HCT116 (cell line): ENCODE measurements around the gene CFAP43. TPM values are rescaled to one million over a fixed set of nuclear protein-coding genes. Genes with fewer than 3 reads are reported as not detected.

Source experiments
- ATAC-seq: fragments of 200-7000 bp; cut with Tn5 transposase; 2 replicates; pipeline ENCODE4 v1.9.1; 2020; ENCODE audit warnings: mild to moderate bottlenecking, moderate library complexity
- BruUV-seq: library from RNA; stranded (reverse); fragments of 400-500 nt; replicated peaks from 2 replicates; lab custom pipeline; 2021; lab: Mats Ljungman, UMichigan
- CTCF ChIA-PET: fragments of 300-600 bp; sonication (Branson Sonifier 250); formaldehyde crosslinking; loops from one replicate; lab custom pipeline; 2021; ENCODE audit warnings: antibody characterized with exemption; lab: Charles Lee
- POLR2A ChIA-PET: fragments of 300-600, 350-600 bp; sonication (Branson Sonifier 250); formaldehyde crosslinking; loops from one replicate; lab custom pipeline; 2021; ENCODE audit warnings: antibody characterized with exemption; lab: Charles Lee
- RAD21 ChIA-PET, 2 experiments: fragments of 300-600 bp; sonication (Branson Sonifier 250); formaldehyde crosslinking; loops; one replicate each; lab custom pipeline; 2023; ENCODE audit warnings: low total read pairs in 2 of 2; ENCODE audit not compliant: uncharacterized antibody in 2 of 2, unreplicated experiment in 2 of 2, low non-redundant PET in 1 of 2; lab: Charles Lee
- DNase-seq: peaks from one replicate; pipeline ENCODE4 v3.0.0-alpha.2; 2010; ENCODE audit warnings: low read depth, low spot score
- H2AFZ ChIP-seq: fragments of 200-600 bp; shearing (Covaris generic), sonication (generic); 2 replicates; pipeline ENCODE4 v1.6.1; 2017; ENCODE audit warnings: low read depth, mixed run types, mixed read lengths, antibody characterized with exemption, low read length; ENCODE audit not compliant: poor library complexity, severe bottlenecking
- H3K27ac ChIP-seq: 2 replicates; pipeline ENCODE4 v1.5.1; 2012; ENCODE audit warnings: low read depth, low read length
- H3K27me3 ChIP-seq: fragments of 200-600 bp; sonication (generic); 2 replicates; pipeline ENCODE4 v1.6.1; 2016; ENCODE audit warnings: mixed run types, low read length, mixed read lengths; ENCODE audit not compliant: insufficient read depth
- H3K36me3 ChIP-seq, 2 experiments: fragments of 200-500 bp in 1 of 2; fragments of 200-600 bp in 1 of 2; sonication (Bioruptor generic) in 1 of 2; sonication (generic) in 1 of 2; 2 replicates each; pipeline versions ENCODE4 v1.5.1 to v1.6.1; 2014 to 2016; ENCODE audit warnings: low read length in 2 of 2, inconsistent platforms in 1 of 2, mixed read lengths in 1 of 2, mixed run types in 1 of 2; ENCODE audit not compliant: insufficient read depth in 2 of 2, control insufficient read depth in 1 of 2
- H3K4me1 ChIP-seq, 2 experiments: fragments of 200-600 bp in 1 of 2; sonication (generic) in 1 of 2; 2 replicates each; pipeline versions ENCODE4 v1.5.1 to v1.6.1; 2012 to 2017; ENCODE audit warnings: low read length in 2 of 2, inconsistent platforms in 1 of 2, mild to moderate bottlenecking in 1 of 2, mixed read lengths in 1 of 2, mixed run types in 1 of 2, moderate library complexity in 1 of 2; ENCODE audit not compliant: insufficient read depth in 2 of 2, control insufficient read depth in 1 of 2
- H3K4me2 ChIP-seq: fragments of 200-600 bp; sonication (generic); 2 replicates; pipeline ENCODE4 v1.6.1; 2017; ENCODE audit warnings: mixed run types, low read length, mixed read lengths
- H3K4me3 ChIP-seq, 2 experiments: fragments of 200-600 bp in 1 of 2; sonication (generic) in 1 of 2; replicated peaks in 1 of 2; 2 replicates each; pipeline ENCODE4 v1.5.1; 2011 to 2016; ENCODE audit warnings: low read length in 2 of 2, control low read depth in 1 of 2, low read depth in 1 of 2, mild to moderate bottlenecking in 1 of 2, mixed read lengths in 1 of 2, mixed run types in 1 of 2
- H3K79me2 ChIP-seq: fragments of 200-600 bp; sonication (generic); 2 replicates; pipeline ENCODE4 v1.6.1; 2017; ENCODE audit warnings: mild to moderate bottlenecking, mixed run types, low read length, moderate library complexity, mixed read lengths; ENCODE audit not compliant: insufficient read depth
- H3K9ac ChIP-seq: fragments of 200-600 bp; sonication (generic); 2 replicates; pipeline ENCODE4 v1.6.1; 2016; ENCODE audit warnings: low read length, mixed read lengths
- H3K9me2 ChIP-seq: fragments of 200-600 bp; sonication (generic), shearing (Covaris generic); 2 replicates; pipeline ENCODE4 v1.6.1; 2017; ENCODE audit warnings: mixed run types, mild to moderate bottlenecking, moderate library complexity; ENCODE audit not compliant: insufficient read depth
- H3K9me3 ChIP-seq, 2 experiments: fragments of 200-500 bp in 1 of 2; fragments of 200-600 bp in 1 of 2; sonication (Bioruptor generic) in 1 of 2; sonication (generic) in 1 of 2; 2 replicates each; pipeline ENCODE4 v1.6.1; 2014 to 2017; ENCODE audit warnings: low read length in 2 of 2, mixed read lengths in 2 of 2, inconsistent platforms in 1 of 2, low read depth in 1 of 2, mild to moderate bottlenecking in 1 of 2, mixed run types in 1 of 2, moderate library complexity in 1 of 2; ENCODE audit not compliant: control insufficient read depth in 1 of 2, insufficient read depth in 1 of 2
- H4K20me1 ChIP-seq: fragments of 200-600 bp; sonication (generic), shearing (Covaris generic); 2 replicates; pipeline ENCODE4 v1.6.1; 2017; ENCODE audit warnings: mixed run types, mild to moderate bottlenecking, moderate library complexity; ENCODE audit not compliant: insufficient read depth
- CEBPB ChIP-seq: IDR thresholded peaks from 2 replicates; pipeline ENCODE4 v1.6.1; 2012; ENCODE audit warnings: low read depth
- JUND ChIP-seq: IDR thresholded peaks from 2 replicates; pipeline ENCODE4 v1.6.1; 2012
- MAX ChIP-seq: IDR thresholded peaks from 2 replicates; pipeline ENCODE4 v1.6.1; 2012
- POLR2A ChIP-seq: IDR thresholded peaks from 2 replicates; pipeline ENCODE4 v1.7.0; 2011; ENCODE audit warnings: borderline replicate concordance; ENCODE audit not compliant: insufficient read depth, insufficient read length; ENCODE audit errors: extremely low read depth
- POLR2AphosphoS5 ChIP-seq: IDR thresholded peaks from 2 replicates; pipeline ENCODE4 v1.6.1; 2011; ENCODE audit warnings: mild to moderate bottlenecking, low read depth, low read length, moderate library complexity
- SP1 ChIP-seq: IDR thresholded peaks from 2 replicates; pipeline ENCODE4 v1.6.1; 2012; ENCODE audit warnings: low read depth
- TCF7L2 ChIP-seq: IDR thresholded peaks from 2 replicates; pipeline ENCODE4 v1.7.0; 2011; ENCODE audit warnings: borderline replicate concordance, inconsistent platforms; ENCODE audit not compliant: insufficient read depth, insufficient read length; ENCODE audit errors: extremely low read depth
- YY1 ChIP-seq: IDR thresholded peaks from 2 replicates; pipeline ENCODE4 v1.6.1; 2011; ENCODE audit warnings: low read length, low read depth, moderate library complexity, mild to moderate bottlenecking; ENCODE audit not compliant: insufficient replicate concordance; ENCODE audit errors: extremely low read depth
- ZFX ChIP-seq: fragments of 450-650 bp; IDR thresholded peaks from 2 replicates; pipeline ENCODE4 v1.6.1; 2017
- ZNF274 ChIP-seq: fragments of 200-500 bp; sonication (Bioruptor generic); IDR thresholded peaks from 2 replicates; pipeline ENCODE4 v1.6.1; 2014; ENCODE audit warnings: mild to moderate bottlenecking, low read depth, low read length, inconsistent platforms
- intact Hi-C: fragments of 100-400 bp; cut with micrococcal nuclease; formaldehyde crosslinking; loops from 2 replicates; pipeline ENCODE4 v1.10.0; 2022
- total RNA-seq: library from RNA; stranded (reverse); gene quantifications from one replicate; pipeline ENCODE4 v1.2.1, GENCODE V29; 2021; ENCODE audit not compliant: unreplicated experiment
- TF ChIP-seq, protein P1 (sequence below): IDR thresholded peaks from 2 replicates; pipeline ENCODE4 v1.6.1; 2012; ENCODE audit warnings: low read depth
- TF ChIP-seq, protein P2 (sequence below): IDR thresholded peaks from 2 replicates; pipeline ENCODE4 v1.6.1; 2012
- TF ChIP-seq, protein P3 (sequence below), 3 experiments: fragments of 200-600 bp in 1 of 3; sonication (generic) in 1 of 3; IDR thresholded peaks in 2 of 3; conservative IDR thresholded peaks in 1 of 3; 2 replicates each; pipeline ENCODE4 v1.5.1; 2012 to 2017; ENCODE audit warnings: low read depth in 2 of 3, low read length in 2 of 3, antibody characterized with exemption in 1 of 3, borderline replicate concordance in 1 of 3, control low read depth in 1 of 3, mild to moderate bottlenecking in 1 of 3, mixed read lengths in 1 of 3, mixed run types in 1 of 3, moderate library complexity in 1 of 3; ENCODE audit not compliant: insufficient read depth in 1 of 3

Gene CFAP43
- total RNA-seq, 1 experiment from 2014 or later: 4.0 TPM

GRCh38 chr10:104121485-104122224 is 110.5 kb downstream of the CFAP43 start, which contains the start of gene SFR1 (continued):
- TF ChIP-seq, protein P1, sequence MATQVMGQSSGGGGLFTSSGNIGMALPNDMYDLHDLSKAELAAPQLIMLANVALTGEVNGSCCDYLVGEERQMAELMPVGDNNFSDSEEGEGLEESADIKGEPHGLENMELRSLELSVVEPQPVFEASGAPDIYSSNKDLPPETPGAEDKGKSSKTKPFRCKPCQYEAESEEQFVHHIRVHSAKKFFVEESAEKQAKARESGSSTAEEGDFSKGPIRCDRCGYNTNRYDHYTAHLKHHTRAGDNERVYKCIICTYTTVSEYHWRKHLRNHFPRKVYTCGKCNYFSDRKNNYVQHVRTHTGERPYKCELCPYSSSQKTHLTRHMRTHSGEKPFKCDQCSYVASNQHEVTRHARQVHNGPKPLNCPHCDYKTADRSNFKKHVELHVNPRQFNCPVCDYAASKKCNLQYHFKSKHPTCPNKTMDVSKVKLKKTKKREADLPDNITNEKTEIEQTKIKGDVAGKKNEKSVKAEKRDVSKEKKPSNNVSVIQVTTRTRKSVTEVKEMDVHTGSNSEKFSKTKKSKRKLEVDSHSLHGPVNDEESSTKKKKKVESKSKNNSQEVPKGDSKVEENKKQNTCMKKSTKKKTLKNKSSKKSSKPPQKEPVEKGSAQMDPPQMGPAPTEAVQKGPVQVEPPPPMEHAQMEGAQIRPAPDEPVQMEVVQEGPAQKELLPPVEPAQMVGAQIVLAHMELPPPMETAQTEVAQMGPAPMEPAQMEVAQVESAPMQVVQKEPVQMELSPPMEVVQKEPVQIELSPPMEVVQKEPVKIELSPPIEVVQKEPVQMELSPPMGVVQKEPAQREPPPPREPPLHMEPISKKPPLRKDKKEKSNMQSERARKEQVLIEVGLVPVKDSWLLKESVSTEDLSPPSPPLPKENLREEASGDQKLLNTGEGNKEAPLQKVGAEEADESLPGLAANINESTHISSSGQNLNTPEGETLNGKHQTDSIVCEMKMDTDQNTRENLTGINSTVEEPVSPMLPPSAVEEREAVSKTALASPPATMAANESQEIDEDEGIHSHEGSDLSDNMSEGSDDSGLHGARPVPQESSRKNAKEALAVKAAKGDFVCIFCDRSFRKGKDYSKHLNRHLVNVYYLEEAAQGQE: no peak
- TF ChIP-seq SP1: no peak
- peak; percentile 55 for TF ChIP-seq TCF7L2
- TF ChIP-seq, protein P2, sequence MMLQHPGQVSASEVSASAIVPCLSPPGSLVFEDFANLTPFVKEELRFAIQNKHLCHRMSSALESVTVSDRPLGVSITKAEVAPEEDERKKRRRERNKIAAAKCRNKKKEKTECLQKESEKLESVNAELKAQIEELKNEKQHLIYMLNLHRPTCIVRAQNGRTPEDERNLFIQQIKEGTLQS: no peak

DNA sequence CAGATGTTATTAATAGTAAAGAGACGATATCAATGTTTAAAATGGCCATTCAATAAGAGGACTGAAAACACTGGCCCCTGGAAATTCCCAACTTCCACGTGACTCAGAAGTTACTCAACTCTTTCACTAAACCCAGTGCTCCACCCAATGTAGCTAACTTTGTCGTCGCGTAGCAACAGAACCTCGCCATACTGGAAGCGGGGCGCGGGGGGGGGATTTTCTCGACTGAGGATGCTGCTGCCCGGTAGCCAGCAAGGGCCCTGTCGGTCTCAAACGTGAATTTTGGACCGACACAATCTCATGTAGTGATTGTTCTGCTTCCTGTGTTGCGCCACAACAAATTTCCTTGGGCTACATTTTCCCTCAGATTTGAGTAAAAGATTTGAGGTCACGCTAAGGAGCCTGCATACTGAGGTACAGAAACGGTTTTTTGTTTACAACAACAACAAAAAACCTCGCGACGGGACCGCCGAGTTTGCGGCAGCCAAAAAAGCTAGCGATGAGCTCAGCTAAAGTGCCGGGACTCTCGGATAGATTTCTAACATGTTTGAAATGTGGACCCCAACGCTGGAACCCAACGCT is 111.2 kb downstream of the CFAP43 start:
- TF ChIP-seq CEBPB (no peak), ZNF274 (no peak), SP1 (no peak), POLR2A (peak; percentile 40), YY1 (peak; percentile 88), JUND (no peak), ZFX (no peak), MAX (no peak), POLR2AphosphoS5 (peak; percentile 67; the same call in 1 of the 2 replicates)
- TF ChIP-seq, protein P3, sequence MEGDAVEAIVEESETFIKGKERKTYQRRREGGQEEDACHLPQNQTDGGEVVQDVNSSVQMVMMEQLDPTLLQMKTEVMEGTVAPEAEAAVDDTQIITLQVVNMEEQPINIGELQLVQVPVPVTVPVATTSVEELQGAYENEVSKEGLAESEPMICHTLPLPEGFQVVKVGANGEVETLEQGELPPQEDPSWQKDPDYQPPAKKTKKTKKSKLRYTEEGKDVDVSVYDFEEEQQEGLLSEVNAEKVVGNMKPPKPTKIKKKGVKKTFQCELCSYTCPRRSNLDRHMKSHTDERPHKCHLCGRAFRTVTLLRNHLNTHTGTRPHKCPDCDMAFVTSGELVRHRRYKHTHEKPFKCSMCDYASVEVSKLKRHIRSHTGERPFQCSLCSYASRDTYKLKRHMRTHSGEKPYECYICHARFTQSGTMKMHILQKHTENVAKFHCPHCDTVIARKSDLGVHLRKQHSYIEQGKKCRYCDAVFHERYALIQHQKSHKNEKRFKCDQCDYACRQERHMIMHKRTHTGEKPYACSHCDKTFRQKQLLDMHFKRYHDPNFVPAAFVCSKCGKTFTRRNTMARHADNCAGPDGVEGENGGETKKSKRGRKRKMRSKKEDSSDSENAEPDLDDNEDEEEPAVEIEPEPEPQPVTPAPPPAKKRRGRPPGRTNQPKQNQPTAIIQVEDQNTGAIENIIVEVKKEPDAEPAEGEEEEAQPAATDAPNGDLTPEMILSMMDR (IDR thresholded peaks at IDR 0.05 in 2 of 3, conservative IDR thresholded peaks at IDR 0.05 in 1 of 3; ENCODE audit: borderline replicate concordance in 1 of 3, insufficient read depth in 1 of 3, low read depth in 2 of 3, low read length in 2 of 3): no peak
- TF ChIP-seq, protein P2: no peak
- Histone ChIP-seq H4K20me1 (no peaks in the 10 kb centered on the region), H3K4me3 (peak overlapping the region; percentile 57 to 64), H2AFZ (no peak overlapping the region), H3K27ac (peak overlapping the region; percentile 96), H3K4me2 (peak overlapping the region; percentile 89), H3K9me3 (no peaks in the 10 kb centered on the region), H3K27me3 (no peaks in the 10 kb centered on the region), H3K36me3 (peaks cover under 1 to 10% of the 10 kb centered on the region in 2 experiments; a peak in 2 of 4 replicates), H3K4me1 (peaks cover 48 to 70% of the 10 kb centered on the region in 2 experiments), H3K9me2 (no peaks in the 10 kb centered on the region), H3K9ac (peak overlapping the region; percentile 89), H3K79me2 (peaks cover 23% of the 10 kb centered on the region)
- intact Hi-C loops: loop anchor here (1.0 to 5.0 kb wide), 4 partner anchors 146 to 409 kb away; partner anchors contain the start of genes CFAP58 and GSTO2
- DNase-seq: peak; percentile 98
- CTCF ChIA-PET: interaction anchor here (0.6 to 4.5 kb wide), 26 partner anchors 11 to 640 kb away, joined by 3 to 37 read pairs (median 5); no protein-coding TSS in a partner anchor
- RAD21 ChIA-PET: interaction anchor here in 1 of 2 experiments (0.7 to 1.4 kb wide), 2 partner anchors 231 to 233 kb away, joined by 3 read pairs; no protein-coding TSS in a partner anchor
- POLR2A ChIA-PET: interaction anchor here (0.6 to 2.7 kb wide), 20 partner anchors 9 to 1281 kb away, joined by 3 to 18 read pairs (median 4); partner anchors contain the start of gene CFAP58
- BruUV-seq: TSS peak; percentile 80
- ATAC-seq: peak; percentile 31
